ENCODE data around the gene TSHZ1. TPM values are rescaled to one million over a fixed set of nuclear protein-coding genes. Genes with fewer than 3 reads are reported as not detected.

Gene TSHZ1
- total RNA-seq, 4 donors from 2014 or later: 16.3 to 34.8 (median 29.8) TPM

- Histone ChIP-seq H3K4me1 (no peaks in the 10 kb centered on the region), H3K27me3 (no peaks in the 10 kb centered on the region), H3K4me3 (no peak overlapping the region), H3K27ac (no peak overlapping the region), H3K9me3 (peaks cover 11 to 13% of the 10 kb centered on the region in 2 donors), H3K36me3 (no peaks in the 10 kb centered on the region)
- in situ Hi-C loops (cut with MboI; ENCODE audit: low pct_ligation_motif_present in 1 of 4, low pct_unique_long_range_greater_than_20kb in 1 of 4, low sequenced_read_pairs in 3 of 4) (no loop called here), intact Hi-C loops (cut with DNase I; ENCODE audit: low total_unique reads) (no loop called here)
- WGBS, 2 donors (ENCODE audit: low coverage in 1 of 2): 77 to 80% methylated on average over 3 of the region's 3 CpGs
- no peak for DNase-seq
- TF ChIP-seq CTCF (IDR thresholded peaks at IDR 0.05) (no peak), POLR2AphosphoS5 (IDR thresholded peaks at IDR 0.05) (no peak), POLR2A (IDR thresholded peaks at IDR 0.05) (no peak)
These were observed 119.7 kb downstream of the TSHZ1 start for GRCh38 chr18:75330308-75330707.

- intact Hi-C loops (cut with DNase I; ENCODE audit: low total_unique reads): no loop called here
These were observed 124.3 kb downstream of the TSHZ1 start for GRCh38 chr18:75334869-75335268.

GRCh38 chr18:75335511-75335910, 124.9 kb downstream of the TSHZ1 start:
- intact Hi-C loops (cut with DNase I; ENCODE audit: low total_unique reads) (no loop called here), in situ Hi-C loops (cut with MboI; ENCODE audit: low pct_ligation_motif_present in 1 of 4, low pct_unique_long_range_greater_than_20kb in 1 of 4, low sequenced_read_pairs in 3 of 4) (no loop called here)
- H3K27me3 ChIP-seq: no peaks in the 10 kb centered on the region
- TF ChIP-seq CTCF (IDR thresholded peaks at IDR 0.05): no peak
- TF ChIP-seq POLR2A (IDR thresholded peaks at IDR 0.05): no peak
- TF ChIP-seq POLR2AphosphoS5 (IDR thresholded peaks at IDR 0.05): no peak
- no peak for TF ChIP-seq EP300 (IDR thresholded peaks at IDR 0.05; ENCODE audit: low read depth)
- no peak overlapping the region for H3K4me3 ChIP-seq
- no peak overlapping the region for H3K27ac ChIP-seq
- H3K4me1 ChIP-seq: no peaks in the 10 kb centered on the region
- no peaks in the 10 kb centered on the region for H3K36me3 ChIP-seq
- DNase-seq: no peak
- H3K9me3 ChIP-seq: no peaks in the 10 kb centered on the region
- 96% methylated on average over 6 of the region's 6 CpGs; no CpG with 5 or more reads in 1 of the 2 donors for WGBS, 2 donors (ENCODE audit: low coverage in 1 of 2)

More at GRCh38 chr18:75334869-75335268, 124.3 kb downstream of the TSHZ1 start:
- no peaks in the 10 kb centered on the region for H3K27me3 ChIP-seq
- WGBS, 2 donors (ENCODE audit: low coverage in 1 of 2): 88% methylated on average over 4 of the region's 5 CpGs; no CpG with 5 or more reads in 1 of the 2 donors
- in situ Hi-C loops (cut with MboI; ENCODE audit: low pct_ligation_motif_present in 1 of 4, low pct_unique_long_range_greater_than_20kb in 1 of 4, low sequenced_read_pairs in 3 of 4): no loop called here
- TF ChIP-seq POLR2A (IDR thresholded peaks at IDR 0.05) (no peak), EP300 (IDR thresholded peaks at IDR 0.05; ENCODE audit: low read depth) (no peak), CTCF (IDR thresholded peaks at IDR 0.05) (no peak), POLR2AphosphoS5 (IDR thresholded peaks at IDR 0.05) (no peak)
- H3K36me3 ChIP-seq: no peaks in the 10 kb centered on the region
- no peak for DNase-seq
- no peak overlapping the region for H3K4me3 ChIP-seq
- H3K27ac ChIP-seq: no peak overlapping the region
- no peaks in the 10 kb centered on the region for H3K9me3 ChIP-seq
- no peaks in the 10 kb centered on the region for H3K4me1 ChIP-seq

- no peak overlapping the region for H3K4me3 ChIP-seq
- 87 to 93% methylated on average over 2 to 6 of the region's 6 CpGs for whole genome bisulfite sequencing, 2 donors (ENCODE audit: low coverage in 1 of 2)
- no peaks in the 10 kb centered on the region for H3K27me3 ChIP-seq
- no peak for DNase-seq
- in situ Hi-C loops (cut with MboI; ENCODE audit: low pct_ligation_motif_present in 1 of 4, low pct_unique_long_range_greater_than_20kb in 1 of 4, low sequenced_read_pairs in 3 of 4) (no loop called here), intact Hi-C loops (cut with DNase I; ENCODE audit: low total_unique reads) (no loop called here)
- TF ChIP-seq CTCF (IDR thresholded peaks at IDR 0.05) (no peak), POLR2A (IDR thresholded peaks at IDR 0.05) (no peak), POLR2AphosphoS5 (IDR thresholded peaks at IDR 0.05) (no peak), EP300 (IDR thresholded peaks at IDR 0.05; ENCODE audit: low read depth) (no peak)
- H3K36me3 ChIP-seq: no peaks in the 10 kb centered on the region
- no peak overlapping the region for H3K27ac ChIP-seq
- no peaks in the 10 kb centered on the region for H3K9me3 ChIP-seq
- no peaks in the 10 kb centered on the region for H3K4me1 ChIP-seq
These were observed 126.2 kb downstream of the TSHZ1 start for GRCh38 chr18:75336767-75337166.
